Spleen (tissue), 7 donors: Measurements from ENCODE around the gene LRRC8E.

Source experiments
- POLR2A ChIP-seq, 3 donors: fragments of 450-650 bp; IDR thresholded peaks; one replicate each; pipeline ENCODE4 v1.5.1; 2017; ENCODE audit warnings: antibody characterized with exemption in 3 of 3, mild to moderate bottlenecking in 1 of 3
- TF ChIP-seq, protein P1 (sequence below), 11 experiments: fragments of 200-600 bp in 7 of 11; fragments of 450-650 bp in 4 of 11; sonication (generic) in 4 of 11; IDR thresholded peaks in 8 of 11; conservative IDR thresholded peaks in 3 of 11; 1 replicate in 7 of 11; 2 replicates in 4 of 11; pipeline versions ENCODE4 v1.4.0 to v1.8.0; 2016 to 2021; ENCODE audit warnings: antibody characterized with exemption in 11 of 11, inconsistent platforms in 4 of 11, mild to moderate bottlenecking in 1 of 11
- donor health status: DM: no; HTN: no; CAD: no; lungs with moderate emphysema.
- donor health status: DM: no; HTN: no; CAD: no.
- donor health status: DM: no; HTN: no; CAD: no.

DNA sequence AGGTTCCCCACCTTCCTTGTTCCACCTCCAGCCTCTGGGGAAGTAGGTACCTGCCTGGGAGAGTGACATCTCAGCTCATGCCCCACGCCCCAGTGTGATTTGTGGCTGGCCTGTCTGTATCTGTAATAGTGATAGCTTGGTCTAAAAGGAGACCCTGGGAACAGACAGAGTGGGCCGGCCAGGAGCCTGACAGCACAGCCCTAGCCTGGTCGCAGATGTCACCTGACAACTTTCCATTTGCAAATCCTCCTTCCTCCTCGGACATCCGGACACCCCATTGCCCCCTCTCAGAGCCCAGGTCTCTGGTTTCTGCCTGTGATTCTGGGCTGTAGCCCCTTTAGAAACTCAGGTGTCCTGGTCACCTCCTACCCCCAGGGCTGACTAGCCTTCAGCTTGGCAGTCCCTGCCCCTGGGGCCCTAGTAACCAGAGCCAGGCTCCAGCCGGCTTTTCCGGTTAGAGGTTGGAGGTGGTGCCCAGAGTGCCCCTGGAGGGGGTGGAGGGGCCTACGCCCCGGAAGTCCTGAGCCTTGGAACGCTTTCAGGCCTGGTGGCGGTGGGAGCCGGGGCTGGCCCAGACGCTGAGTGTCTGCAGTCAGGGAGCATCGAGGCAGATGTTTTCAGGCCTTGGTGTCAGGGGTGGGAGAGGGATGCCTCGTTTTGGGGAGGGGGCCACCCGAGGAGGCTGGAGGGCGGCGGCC, 6.5 kb downstream of the LRRC8E start:
- no peak for TF ChIP-seq POLR2A (IDR thresholded peaks at IDR 0.05)
- TF ChIP-seq, protein P1, sequence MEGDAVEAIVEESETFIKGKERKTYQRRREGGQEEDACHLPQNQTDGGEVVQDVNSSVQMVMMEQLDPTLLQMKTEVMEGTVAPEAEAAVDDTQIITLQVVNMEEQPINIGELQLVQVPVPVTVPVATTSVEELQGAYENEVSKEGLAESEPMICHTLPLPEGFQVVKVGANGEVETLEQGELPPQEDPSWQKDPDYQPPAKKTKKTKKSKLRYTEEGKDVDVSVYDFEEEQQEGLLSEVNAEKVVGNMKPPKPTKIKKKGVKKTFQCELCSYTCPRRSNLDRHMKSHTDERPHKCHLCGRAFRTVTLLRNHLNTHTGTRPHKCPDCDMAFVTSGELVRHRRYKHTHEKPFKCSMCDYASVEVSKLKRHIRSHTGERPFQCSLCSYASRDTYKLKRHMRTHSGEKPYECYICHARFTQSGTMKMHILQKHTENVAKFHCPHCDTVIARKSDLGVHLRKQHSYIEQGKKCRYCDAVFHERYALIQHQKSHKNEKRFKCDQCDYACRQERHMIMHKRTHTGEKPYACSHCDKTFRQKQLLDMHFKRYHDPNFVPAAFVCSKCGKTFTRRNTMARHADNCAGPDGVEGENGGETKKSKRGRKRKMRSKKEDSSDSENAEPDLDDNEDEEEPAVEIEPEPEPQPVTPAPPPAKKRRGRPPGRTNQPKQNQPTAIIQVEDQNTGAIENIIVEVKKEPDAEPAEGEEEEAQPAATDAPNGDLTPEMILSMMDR (IDR thresholded peaks at IDR 0.05 in 8 of 11, conservative IDR thresholded peaks at IDR 0.05 in 3 of 11) = no peak
